ENCODE results near the gene PLCB4. TPM values are rescaled to one million over a fixed set of nuclear protein-coding genes. Genes with fewer than 3 reads are reported as not detected.

The PLCB4 gene
- polyA plus RNA-seq, 1 donor (not counting 4 experiments of a cell fraction or from before 2014, with no cell fraction given), result 4.1 TPM

DNA sequence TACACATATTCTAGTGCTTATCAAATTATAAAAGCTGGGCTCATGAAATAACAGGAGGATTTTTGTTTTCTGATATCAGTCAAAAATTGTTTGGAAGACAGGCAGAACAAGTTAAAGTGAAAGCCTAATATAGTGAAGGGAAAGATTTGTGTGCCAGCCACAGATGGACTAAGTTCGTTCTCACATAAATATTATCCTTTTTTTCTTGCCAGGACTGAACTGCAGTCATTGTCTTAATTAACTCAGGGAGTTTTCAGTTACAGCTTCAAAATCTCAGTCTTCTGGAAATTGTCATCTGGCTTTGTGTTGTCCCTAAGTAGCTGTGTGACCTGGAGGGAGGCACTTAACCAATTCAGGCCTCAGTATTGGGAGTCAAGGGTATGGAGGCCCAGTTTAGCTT is 40.7 kb downstream of the PLCB4 start:
- TF ChIP-seq EZH2 (IDR thresholded peaks at IDR 0.05; ENCODE audit: low read length), result no peak
- H3K4me3 ChIP-seq (ENCODE audit: control insufficient read depth in 2 of 3, extremely low read depth in 1 of 3, insufficient read depth in 2 of 3, low read depth in 1 of 3, low read length in 3 of 3), result no peak overlapping the region
- H3K9ac ChIP-seq (ENCODE audit: control insufficient read depth, extremely low read depth, insufficient read depth, low read length), result no peak overlapping the region
- H3K9me3 ChIP-seq (ENCODE audit: control insufficient read depth, low read depth, low read length), result no peaks in the 10 kb centered on the region
- no peaks in the 10 kb centered on the region for H3K4me1 ChIP-seq (ENCODE audit: control insufficient read depth, extremely low read depth, insufficient read depth, low read length)
- H3K4me2 ChIP-seq (ENCODE audit: control insufficient read depth, extremely low read depth, insufficient read depth, low read depth, low read length), result no peak overlapping the region
- H3K9me1 ChIP-seq (ENCODE audit: control insufficient read depth, extremely low read depth, insufficient read depth, low read length), result no peaks in the 10 kb centered on the region
- FAIRE-seq (no peak), DNase-seq (ENCODE audit: low read depth, low spot score) (no peak)
- dilution Hi-C loops (cut with MboI; ENCODE audit: extremely low pct_ligation_motif_present, low sequenced_read_pairs), result no loop called here
- no peak overlapping the region for H3K27ac ChIP-seq (ENCODE audit: control insufficient read depth, insufficient read depth, low read length)
- H2AFZ ChIP-seq (ENCODE audit: control insufficient read depth, low read length), result no peak overlapping the region
- no peaks in the 10 kb centered on the region for H3K36me3 ChIP-seq (ENCODE audit: control insufficient read depth in 2 of 2, extremely low read depth in 1 of 2, insufficient read depth in 2 of 2, low read length in 2 of 2)
- no peaks in the 10 kb centered on the region for H3K27me3 ChIP-seq (ENCODE audit: control insufficient read depth, extremely low read depth, insufficient read depth, low read length)
- no peaks in the 10 kb centered on the region for H4K20me1 ChIP-seq (ENCODE audit: control insufficient read depth, extremely low read depth, insufficient read depth, low read length)
- H3K79me2 ChIP-seq (ENCODE audit: control insufficient read depth, insufficient read depth, low read length), result no peaks in the 10 kb centered on the region

DNA sequence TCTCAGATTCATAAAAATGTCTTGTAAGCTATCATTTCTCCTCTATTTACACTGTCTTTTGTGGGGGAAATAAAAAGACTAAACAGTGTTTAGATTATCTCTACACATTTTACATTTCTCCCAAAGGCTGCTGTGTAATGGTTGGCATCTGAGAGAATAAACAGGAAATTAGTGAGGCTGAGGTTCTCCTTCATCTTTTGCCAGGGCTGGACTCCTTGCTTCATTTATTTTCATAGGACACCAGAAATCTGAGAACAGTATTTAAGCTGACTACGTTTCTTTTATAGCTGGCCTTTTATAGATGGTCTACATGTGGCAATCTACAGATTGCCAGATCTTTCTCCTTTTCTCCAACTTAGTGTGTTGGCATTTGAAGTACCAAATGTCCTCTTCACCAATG is 41.5 kb downstream of the PLCB4 start:
- dilution Hi-C loops (cut with MboI; ENCODE audit: extremely low pct_ligation_motif_present, low sequenced_read_pairs), result no loop called here
- no peak for TF ChIP-seq EZH2 (IDR thresholded peaks at IDR 0.05; ENCODE audit: low read length)
- TF ChIP-seq, protein P1, sequence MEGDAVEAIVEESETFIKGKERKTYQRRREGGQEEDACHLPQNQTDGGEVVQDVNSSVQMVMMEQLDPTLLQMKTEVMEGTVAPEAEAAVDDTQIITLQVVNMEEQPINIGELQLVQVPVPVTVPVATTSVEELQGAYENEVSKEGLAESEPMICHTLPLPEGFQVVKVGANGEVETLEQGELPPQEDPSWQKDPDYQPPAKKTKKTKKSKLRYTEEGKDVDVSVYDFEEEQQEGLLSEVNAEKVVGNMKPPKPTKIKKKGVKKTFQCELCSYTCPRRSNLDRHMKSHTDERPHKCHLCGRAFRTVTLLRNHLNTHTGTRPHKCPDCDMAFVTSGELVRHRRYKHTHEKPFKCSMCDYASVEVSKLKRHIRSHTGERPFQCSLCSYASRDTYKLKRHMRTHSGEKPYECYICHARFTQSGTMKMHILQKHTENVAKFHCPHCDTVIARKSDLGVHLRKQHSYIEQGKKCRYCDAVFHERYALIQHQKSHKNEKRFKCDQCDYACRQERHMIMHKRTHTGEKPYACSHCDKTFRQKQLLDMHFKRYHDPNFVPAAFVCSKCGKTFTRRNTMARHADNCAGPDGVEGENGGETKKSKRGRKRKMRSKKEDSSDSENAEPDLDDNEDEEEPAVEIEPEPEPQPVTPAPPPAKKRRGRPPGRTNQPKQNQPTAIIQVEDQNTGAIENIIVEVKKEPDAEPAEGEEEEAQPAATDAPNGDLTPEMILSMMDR (optimal IDR thresholded peaks at IDR 0.05 in 1 of 3, IDR thresholded peaks at IDR 0.05 in 1 of 3, conservative IDR thresholded peaks at IDR 0.05 in 1 of 3; ENCODE audit: extremely low read depth in 1 of 3, insufficient read depth in 2 of 3, low read length in 3 of 3), result no peak
- H2AFZ ChIP-seq (ENCODE audit: control insufficient read depth, low read length), result no peak overlapping the region
- H4K20me1 ChIP-seq (ENCODE audit: control insufficient read depth, extremely low read depth, insufficient read depth, low read length), result no peaks in the 10 kb centered on the region
- no peaks in the 10 kb centered on the region for H3K79me2 ChIP-seq (ENCODE audit: control insufficient read depth, insufficient read depth, low read length)
- no peaks in the 10 kb centered on the region for H3K36me3 ChIP-seq (ENCODE audit: control insufficient read depth in 2 of 2, extremely low read depth in 1 of 2, insufficient read depth in 2 of 2, low read length in 2 of 2)
- H3K27me3 ChIP-seq (ENCODE audit: control insufficient read depth, extremely low read depth, insufficient read depth, low read length), result no peaks in the 10 kb centered on the region
- no peak overlapping the region for H3K4me2 ChIP-seq (ENCODE audit: control insufficient read depth, extremely low read depth, insufficient read depth, low read depth, low read length)
- no peaks in the 10 kb centered on the region for H3K9me1 ChIP-seq (ENCODE audit: control insufficient read depth, extremely low read depth, insufficient read depth, low read length)
- no peaks in the 10 kb centered on the region for H3K9me3 ChIP-seq (ENCODE audit: control insufficient read depth, low read depth, low read length)
- FAIRE-seq (no peak), DNase-seq (ENCODE audit: low read depth, low spot score) (no peak)
- no peak overlapping the region for H3K4me3 ChIP-seq (ENCODE audit: control insufficient read depth in 2 of 3, extremely low read depth in 1 of 3, insufficient read depth in 2 of 3, low read depth in 1 of 3, low read length in 3 of 3)
- H3K4me1 ChIP-seq (ENCODE audit: control insufficient read depth, extremely low read depth, insufficient read depth, low read length), result no peaks in the 10 kb centered on the region
- H3K9ac ChIP-seq (ENCODE audit: control insufficient read depth, extremely low read depth, insufficient read depth, low read length), result no peak overlapping the region
- H3K27ac ChIP-seq (ENCODE audit: control insufficient read depth, insufficient read depth, low read length), result no peak overlapping the region

DNA sequence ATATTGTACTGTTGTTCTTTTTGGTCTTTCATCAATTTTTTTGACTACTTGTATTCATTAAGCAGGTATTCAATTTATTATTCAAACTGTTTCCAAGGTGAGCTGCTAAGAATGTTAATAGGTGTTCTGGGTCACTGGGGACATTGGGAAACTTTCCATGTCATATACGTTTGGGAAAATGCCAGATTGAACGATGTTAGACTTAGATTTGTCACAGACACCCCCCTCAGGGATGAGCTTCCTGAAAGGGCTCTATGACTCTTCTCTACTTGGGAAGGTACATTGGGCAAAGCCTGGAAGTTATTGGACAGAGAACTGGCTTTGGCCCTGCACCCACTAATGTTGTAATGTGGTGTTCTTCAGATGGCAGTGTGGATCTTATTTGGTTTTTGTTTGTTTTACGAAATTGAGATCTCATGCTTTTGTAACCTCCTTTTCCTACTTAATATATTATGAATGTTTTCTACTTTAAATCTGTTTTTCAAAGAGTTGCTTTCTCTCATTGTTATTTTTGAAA is 42.1 kb downstream of the PLCB4 start:
- DNase-seq (ENCODE audit: low read depth, low spot score) (no peak), FAIRE-seq (no peak)
- Histone ChIP-seq H3K27ac (ENCODE audit: control insufficient read depth, insufficient read depth, low read length) (no peak overlapping the region), H4K20me1 (ENCODE audit: control insufficient read depth, extremely low read depth, insufficient read depth, low read length) (no peaks in the 10 kb centered on the region), H3K4me1 (ENCODE audit: control insufficient read depth, extremely low read depth, insufficient read depth, low read length) (no peaks in the 10 kb centered on the region), H3K9me3 (ENCODE audit: control insufficient read depth, low read depth, low read length) (no peaks in the 10 kb centered on the region), H3K9ac (ENCODE audit: control insufficient read depth, extremely low read depth, insufficient read depth, low read length) (no peak overlapping the region), H3K9me1 (ENCODE audit: control insufficient read depth, extremely low read depth, insufficient read depth, low read length) (no peaks in the 10 kb centered on the region), H2AFZ (ENCODE audit: control insufficient read depth, low read length) (no peak overlapping the region), H3K4me2 (ENCODE audit: control insufficient read depth, extremely low read depth, insufficient read depth, low read depth, low read length) (no peak overlapping the region), H3K79me2 (ENCODE audit: control insufficient read depth, insufficient read depth, low read length) (no peaks in the 10 kb centered on the region), H3K36me3 (ENCODE audit: control insufficient read depth in 2 of 2, extremely low read depth in 1 of 2, insufficient read depth in 2 of 2, low read length in 2 of 2) (no peaks in the 10 kb centered on the region), H3K4me3 (ENCODE audit: control insufficient read depth in 2 of 3, extremely low read depth in 1 of 3, insufficient read depth in 2 of 3, low read depth in 1 of 3, low read length in 3 of 3) (no peak overlapping the region), H3K27me3 (ENCODE audit: control insufficient read depth, extremely low read depth, insufficient read depth, low read length) (no peaks in the 10 kb centered on the region)
- no peak for TF ChIP-seq EZH2 (IDR thresholded peaks at IDR 0.05; ENCODE audit: low read length)
- TF ChIP-seq, protein P1 (optimal IDR thresholded peaks at IDR 0.05 in 1 of 3, IDR thresholded peaks at IDR 0.05 in 1 of 3, conservative IDR thresholded peaks at IDR 0.05 in 1 of 3; ENCODE audit: extremely low read depth in 1 of 3, insufficient read depth in 2 of 3, low read length in 3 of 3), result no peak
- dilution Hi-C loops (cut with MboI; ENCODE audit: extremely low pct_ligation_motif_present, low sequenced_read_pairs), result no loop called here
